Panc1 (cell line): ENCODE measurements around the gene MED13L. TPM values are rescaled to one million over a fixed set of nuclear protein-coding genes. Genes with fewer than 3 reads are reported as not detected.

Experiments
- ATAC-seq: fragments of 200-7000 bp; cut with Tn5 transposase; 2 replicates; pipeline ENCODE4 v1.9.1; 2020; ENCODE audit warnings: mild to moderate bottlenecking, moderate library complexity
- BruUV-seq: library from RNA; stranded (reverse); fragments of 400-500 nt; replicated peaks from 2 replicates; lab custom pipeline; 2021; lab: Mats Ljungman, UMichigan
- CTCF ChIA-PET: fragments of 300-600 bp; sonication (Branson Sonifier 250); formaldehyde crosslinking; loops from one replicate; lab custom pipeline; 2022; ENCODE audit warnings: antibody characterized with exemption; lab: Charles Lee
- POLR2A ChIA-PET: fragments of 300-600 bp; sonication (Branson Sonifier 250); formaldehyde crosslinking; loops from one replicate; lab custom pipeline; 2022; ENCODE audit warnings: antibody characterized with exemption; lab: Charles Lee
- DNase-seq: peaks from one replicate; pipeline ENCODE4 v3.0.0-alpha.2; 2010; ENCODE audit warnings: low read depth, low spot score
- H3K27ac ChIP-seq: 2 replicates; pipeline ENCODE4 v1.5.1; 2011; ENCODE audit warnings: mild to moderate bottlenecking, low read length, inconsistent platforms
- H3K27me3 ChIP-seq: fragments of 200-500 bp; sonication (Bioruptor generic); 2 replicates; pipeline ENCODE4 v1.6.0; 2014; ENCODE audit warnings: low read length, inconsistent platforms; ENCODE audit not compliant: control insufficient read depth, insufficient read depth
- H3K36me3 ChIP-seq: fragments of 200-500 bp; sonication (Bioruptor generic); 2 replicates; pipeline ENCODE4 v1.5.1; 2014; ENCODE audit warnings: inconsistent platforms, mild to moderate bottlenecking, low read length, moderate library complexity; ENCODE audit not compliant: control insufficient read depth, insufficient read depth
- H3K4me1 ChIP-seq: 2 replicates; pipeline ENCODE4 v1.5.1; 2011; ENCODE audit warnings: inconsistent platforms, mild to moderate bottlenecking, low read length, moderate library complexity; ENCODE audit not compliant: control insufficient read depth, insufficient read depth
- H3K4me3 ChIP-seq, 2 experiments: 2 replicates each; pipeline ENCODE4 v1.5.1; 2011 to 2012; ENCODE audit warnings: low read depth in 2 of 2, low read length in 2 of 2, mild to moderate bottlenecking in 2 of 2, inconsistent platforms in 1 of 2, moderate library complexity in 1 of 2
- H3K9me3 ChIP-seq: fragments of 200-500 bp; sonication (Bioruptor generic); 2 replicates; pipeline ENCODE4 v1.5.1; 2014; ENCODE audit warnings: low read depth, mild to moderate bottlenecking, inconsistent platforms, low read length, moderate library complexity; ENCODE audit not compliant: control insufficient read depth, insufficient read depth
- POLR2AphosphoS5 ChIP-seq: IDR thresholded peaks from 2 replicates; pipeline ENCODE4 v1.6.1; 2012; ENCODE audit warnings: mild to moderate bottlenecking, low read depth, low read length, moderate library complexity
- SIN3A ChIP-seq: IDR thresholded peaks from 2 replicates; pipeline ENCODE4 v1.6.1; 2012; ENCODE audit warnings: low read depth, mild to moderate bottlenecking, low read length, moderate library complexity, borderline replicate concordance; ENCODE audit not compliant: insufficient read depth
- TCF7L2 ChIP-seq: IDR thresholded peaks from 2 replicates; pipeline ENCODE4 v1.6.1; 2011; ENCODE audit warnings: mild to moderate bottlenecking, low read depth, low read length, inconsistent platforms
- in situ Hi-C: cut with HindIII; loops from 2 replicates; pipeline ENCODE4 v1.10.0; 2016; ENCODE audit warnings: low sequenced_read_pairs, low pct_unique_long_range_greater_than_20kb
- intact Hi-C: fragments of 100-400 bp; cut with micrococcal nuclease; formaldehyde crosslinking; loops from one replicate; pipeline ENCODE4 v1.10.0; 2022; ENCODE audit not compliant: unreplicated experiment
- total RNA-seq: library from RNA; stranded (reverse); gene quantifications from one replicate; pipeline ENCODE4 v1.2.1, GENCODE V29; 2021; ENCODE audit not compliant: unreplicated experiment
- TF ChIP-seq, protein P1 (sequence below), 2 experiments: IDR thresholded peaks; 2 replicates each; pipeline ENCODE4 v1.6.1; 2011 to 2012; ENCODE audit warnings: low read depth in 2 of 2, control low read depth in 1 of 2, low read length in 1 of 2, mild to moderate bottlenecking in 1 of 2, moderate library complexity in 1 of 2; ENCODE audit not compliant: insufficient read depth in 1 of 2
- TF ChIP-seq, protein P2 (sequence below): fragments of 450-650 bp; IDR thresholded peaks from 2 replicates; pipeline ENCODE4 v1.5.1; 2017; ENCODE audit warnings: mild to moderate bottlenecking

MED13L gene
- total RNA-seq, 1 experiment from 2014 or later: 170 TPM

DNA sequence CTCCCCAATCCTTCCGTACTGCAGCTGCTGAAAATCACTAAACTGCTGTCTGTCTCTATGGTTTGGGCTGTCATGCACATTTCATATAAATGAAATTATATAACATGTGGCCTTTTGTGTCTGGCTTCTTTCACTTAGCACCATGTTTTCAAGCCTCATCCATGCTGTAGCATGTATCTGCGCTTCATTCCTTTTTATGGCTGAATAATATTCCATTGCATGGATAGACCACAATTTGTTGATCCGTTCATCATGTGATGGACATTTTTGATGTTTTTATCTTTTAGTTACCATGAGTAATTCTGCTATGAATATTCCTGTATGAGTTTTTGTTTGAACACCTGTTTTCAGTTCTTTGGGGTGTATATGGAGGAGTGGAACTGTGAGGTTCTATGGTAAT, 32.6 kb upstream of the MED13L start:
- no peak for DNase-seq

DNA sequence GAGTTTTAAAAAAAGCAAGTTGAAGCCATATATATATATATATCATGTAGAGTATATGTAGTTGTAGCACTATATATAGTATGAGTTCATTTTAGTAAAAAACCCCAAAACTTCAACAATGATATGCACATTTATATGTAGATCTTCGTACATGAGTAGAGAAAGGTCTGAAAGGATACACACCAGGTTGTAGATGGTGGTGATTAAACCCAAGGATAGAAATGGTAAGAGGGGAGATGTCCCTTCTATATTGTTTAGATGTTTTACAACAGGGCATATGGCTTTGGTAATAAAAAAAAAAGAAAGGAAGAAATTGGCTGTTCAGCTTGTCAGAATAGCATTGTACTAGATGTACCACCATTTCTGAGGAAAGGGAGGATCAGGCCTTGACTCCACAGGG, 31.9 kb upstream of the MED13L start:
- Histone ChIP-seq H3K36me3 (no peaks in the 10 kb centered on the region), H3K4me1 (no peaks in the 10 kb centered on the region), H3K27ac (no peak overlapping the region), H3K27me3 (no peaks in the 10 kb centered on the region), H3K4me3 (no peak overlapping the region), H3K9me3 (no peaks in the 10 kb centered on the region)
- CTCF ChIA-PET: no interaction called here
- no TSS peak for BruUV-seq
- intact Hi-C loops: no loop called here
- DNase-seq (no peak), ATAC-seq (no peak)
- in situ Hi-C loops: no loop called here
- TF ChIP-seq, protein P1, sequence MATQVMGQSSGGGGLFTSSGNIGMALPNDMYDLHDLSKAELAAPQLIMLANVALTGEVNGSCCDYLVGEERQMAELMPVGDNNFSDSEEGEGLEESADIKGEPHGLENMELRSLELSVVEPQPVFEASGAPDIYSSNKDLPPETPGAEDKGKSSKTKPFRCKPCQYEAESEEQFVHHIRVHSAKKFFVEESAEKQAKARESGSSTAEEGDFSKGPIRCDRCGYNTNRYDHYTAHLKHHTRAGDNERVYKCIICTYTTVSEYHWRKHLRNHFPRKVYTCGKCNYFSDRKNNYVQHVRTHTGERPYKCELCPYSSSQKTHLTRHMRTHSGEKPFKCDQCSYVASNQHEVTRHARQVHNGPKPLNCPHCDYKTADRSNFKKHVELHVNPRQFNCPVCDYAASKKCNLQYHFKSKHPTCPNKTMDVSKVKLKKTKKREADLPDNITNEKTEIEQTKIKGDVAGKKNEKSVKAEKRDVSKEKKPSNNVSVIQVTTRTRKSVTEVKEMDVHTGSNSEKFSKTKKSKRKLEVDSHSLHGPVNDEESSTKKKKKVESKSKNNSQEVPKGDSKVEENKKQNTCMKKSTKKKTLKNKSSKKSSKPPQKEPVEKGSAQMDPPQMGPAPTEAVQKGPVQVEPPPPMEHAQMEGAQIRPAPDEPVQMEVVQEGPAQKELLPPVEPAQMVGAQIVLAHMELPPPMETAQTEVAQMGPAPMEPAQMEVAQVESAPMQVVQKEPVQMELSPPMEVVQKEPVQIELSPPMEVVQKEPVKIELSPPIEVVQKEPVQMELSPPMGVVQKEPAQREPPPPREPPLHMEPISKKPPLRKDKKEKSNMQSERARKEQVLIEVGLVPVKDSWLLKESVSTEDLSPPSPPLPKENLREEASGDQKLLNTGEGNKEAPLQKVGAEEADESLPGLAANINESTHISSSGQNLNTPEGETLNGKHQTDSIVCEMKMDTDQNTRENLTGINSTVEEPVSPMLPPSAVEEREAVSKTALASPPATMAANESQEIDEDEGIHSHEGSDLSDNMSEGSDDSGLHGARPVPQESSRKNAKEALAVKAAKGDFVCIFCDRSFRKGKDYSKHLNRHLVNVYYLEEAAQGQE (IDR thresholded peaks at IDR 0.05; ENCODE audit: insufficient read depth in 1 of 2, low read depth in 2 of 2, low read length in 1 of 2): no peak
- TF ChIP-seq TCF7L2 (no peak), POLR2AphosphoS5 (no peak), SIN3A (no peak)
- TF ChIP-seq, protein P2, sequence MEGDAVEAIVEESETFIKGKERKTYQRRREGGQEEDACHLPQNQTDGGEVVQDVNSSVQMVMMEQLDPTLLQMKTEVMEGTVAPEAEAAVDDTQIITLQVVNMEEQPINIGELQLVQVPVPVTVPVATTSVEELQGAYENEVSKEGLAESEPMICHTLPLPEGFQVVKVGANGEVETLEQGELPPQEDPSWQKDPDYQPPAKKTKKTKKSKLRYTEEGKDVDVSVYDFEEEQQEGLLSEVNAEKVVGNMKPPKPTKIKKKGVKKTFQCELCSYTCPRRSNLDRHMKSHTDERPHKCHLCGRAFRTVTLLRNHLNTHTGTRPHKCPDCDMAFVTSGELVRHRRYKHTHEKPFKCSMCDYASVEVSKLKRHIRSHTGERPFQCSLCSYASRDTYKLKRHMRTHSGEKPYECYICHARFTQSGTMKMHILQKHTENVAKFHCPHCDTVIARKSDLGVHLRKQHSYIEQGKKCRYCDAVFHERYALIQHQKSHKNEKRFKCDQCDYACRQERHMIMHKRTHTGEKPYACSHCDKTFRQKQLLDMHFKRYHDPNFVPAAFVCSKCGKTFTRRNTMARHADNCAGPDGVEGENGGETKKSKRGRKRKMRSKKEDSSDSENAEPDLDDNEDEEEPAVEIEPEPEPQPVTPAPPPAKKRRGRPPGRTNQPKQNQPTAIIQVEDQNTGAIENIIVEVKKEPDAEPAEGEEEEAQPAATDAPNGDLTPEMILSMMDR: no peak
- POLR2A ChIA-PET: no interaction called here

More for the DNA sequence above, 32.6 kb upstream of the MED13L start:
- no peak overlapping the region for H3K27ac ChIP-seq
- H3K4me1 ChIP-seq: no peaks in the 10 kb centered on the region
- no peaks in the 10 kb centered on the region for H3K27me3 ChIP-seq
- TF ChIP-seq POLR2AphosphoS5: no peak
- no peak for TF ChIP-seq TCF7L2
- no peak for ATAC-seq
- in situ Hi-C loops (no loop called here), intact Hi-C loops (no loop called here)
- H3K4me3 ChIP-seq: no peak overlapping the region
- H3K9me3 ChIP-seq: no peaks in the 10 kb centered on the region
- H3K36me3 ChIP-seq: no peaks in the 10 kb centered on the region
- no TSS peak for BruUV-seq
- CTCF ChIA-PET: no interaction called here
- POLR2A ChIA-PET: no interaction called here

DNA sequence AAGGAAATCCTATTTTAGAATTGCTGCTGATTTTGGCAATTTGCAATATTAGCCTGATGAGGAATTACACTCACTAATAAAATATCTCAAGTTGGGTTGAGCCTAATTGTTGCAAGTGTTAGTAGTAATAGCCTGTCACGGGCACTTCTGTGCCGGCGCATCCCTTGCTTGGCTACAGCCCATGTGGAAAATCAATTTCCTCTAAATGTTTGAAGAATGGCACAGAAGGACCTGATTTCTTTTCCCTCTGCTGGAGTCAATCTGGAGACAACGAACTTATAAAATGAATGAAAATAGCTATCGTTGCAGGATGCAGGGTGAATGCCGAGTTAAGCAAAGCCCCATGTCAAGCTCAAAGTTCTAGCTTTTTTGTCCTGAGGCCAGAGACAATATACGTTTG, 31.2 kb upstream of the MED13L start:
- POLR2A ChIA-PET: interaction anchor here (0.9 kb wide), 1 partner anchor 26 kb away, joined by 4 read pairs; no protein-coding TSS in a partner anchor
- TF ChIP-seq, protein P2: no peak
- DNase-seq: no peak
- Histone ChIP-seq H3K4me1 (no peaks in the 10 kb centered on the region), H3K4me3 (no peak overlapping the region), H3K27me3 (no peaks in the 10 kb centered on the region), H3K9me3 (no peaks in the 10 kb centered on the region), H3K27ac (no peak overlapping the region), H3K36me3 (no peaks in the 10 kb centered on the region)
- intact Hi-C loops (no loop called here), in situ Hi-C loops (no loop called here)
- CTCF ChIA-PET: no interaction called here
- no peak for ATAC-seq
- no TSS peak for BruUV-seq
